ENCODE data around the gene POLG. TPM values are rescaled to one million over a fixed set of nuclear protein-coding genes. Genes with fewer than 3 reads are reported as not detected.

POLG gene
- polyA plus RNA-seq, 1 experiment, result 13.7 TPM

DNA sequence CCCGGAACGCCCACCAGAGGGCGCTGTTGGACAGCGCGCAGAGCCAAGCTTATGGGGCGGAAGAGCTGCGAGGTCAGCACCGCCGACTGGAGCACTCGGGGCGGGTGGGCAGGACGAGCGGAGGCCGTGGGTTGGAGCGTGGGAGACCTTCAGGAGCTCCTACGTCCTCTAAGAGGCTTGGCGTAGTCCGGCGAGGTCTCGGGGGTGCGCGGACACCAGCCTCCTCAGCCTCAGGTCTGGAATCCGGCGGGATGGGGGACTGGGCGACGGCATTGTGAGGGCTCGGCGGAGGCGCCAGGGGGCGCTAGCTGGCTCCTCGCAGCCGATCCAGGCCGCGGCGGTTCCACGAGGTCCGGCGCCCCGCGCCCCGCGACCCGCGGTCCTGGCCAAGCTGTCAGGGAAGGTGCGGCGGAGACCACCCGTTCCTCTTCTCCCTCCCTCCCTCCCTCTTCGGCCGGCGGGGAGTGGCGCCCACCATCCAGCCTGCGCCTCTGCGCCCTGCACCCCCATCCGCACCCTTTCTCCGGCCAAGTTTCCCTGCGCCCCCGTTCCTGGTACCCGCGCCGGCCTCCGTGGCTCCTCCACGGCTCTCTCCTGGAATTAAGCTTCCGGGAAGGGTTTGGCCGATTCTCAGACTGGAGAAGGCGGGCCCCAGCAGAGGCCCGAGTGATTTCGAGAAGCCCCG is 24.3 kb upstream of the POLG start:
- H3K4me3 ChIP-seq (ENCODE audit: low read depth, low read length), result peak overlapping the region; percentile 64
- ChIA-PET CTCF (interaction anchor here (0.5 to 8.0 kb wide), 77 partner anchors 8 to 1396 kb away, joined by 3 to 263 read pairs (median 6); partner anchors contain the start of genes POLG and TICRR), POLR2A (interaction anchor here (1.4 kb wide), 1 partner anchor 72 kb away, joined by 4 read pairs; no protein-coding TSS in a partner anchor)
- H3K27ac ChIP-seq (ENCODE audit: low read depth, low read length), result no peak overlapping the region
- H3K9me3 ChIP-seq (ENCODE audit: control insufficient read depth, insufficient read depth, low read length), result peaks cover 3% of the 10 kb centered on the region; the same call in 1 of the 2 replicates
- peak; percentile 34 for DNase-seq (ENCODE audit: low read depth, low spot score)
- H3K27me3 ChIP-seq (ENCODE audit: control insufficient read depth, insufficient read depth, low read length), result peaks cover 73% of the 10 kb centered on the region
- TF ChIP-seq CTCF (IDR thresholded peaks at IDR 0.05; ENCODE audit: low read depth, low read length), result peak; percentile 80

- POLR2A ChIA-PET, result interaction anchor here (0.6 to 1.4 kb wide), 2 partner anchors 72 to 75 kb away, joined by 4 to 6 read pairs; no protein-coding TSS in a partner anchor
- Histone ChIP-seq H3K27me3 (ENCODE audit: control insufficient read depth, insufficient read depth, low read length) (peaks cover 68% of the 10 kb centered on the region), H3K27ac (ENCODE audit: low read depth, low read length) (no peak overlapping the region), H3K9me3 (ENCODE audit: control insufficient read depth, insufficient read depth, low read length) (peaks cover 3% of the 10 kb centered on the region; the same call in 1 of the 2 replicates), H3K4me3 (ENCODE audit: low read depth, low read length) (no peak overlapping the region)
- DNase-seq (ENCODE audit: low read depth, low spot score), result no peak
- TF ChIP-seq CTCF (IDR thresholded peaks at IDR 0.05; ENCODE audit: low read depth, low read length), result no peak
- CTCF ChIA-PET, result interaction anchor here (0.7 to 8.0 kb wide), 66 partner anchors 8 to 300 kb away, joined by 3 to 263 read pairs (median 6); partner anchors contain the start of genes POLG and TICRR
These were observed 23.8 kb upstream of the POLG start for GRCh38 chr15:89358435-89358754.

- peaks cover 59% of the 10 kb centered on the region for H3K27me3 ChIP-seq (ENCODE audit: control insufficient read depth, insufficient read depth, low read length)
- ChIA-PET CTCF (interaction anchor here (0.7 to 8.0 kb wide), 12 partner anchors 12 to 149 kb away, joined by 3 to 263 read pairs (median 32); partner anchors contain the start of gene POLG), POLR2A (no interaction called here)
These were observed 22.1 kb upstream of the POLG start for GRCh38 chr15:89356634-89357298.

GRCh38 chr15:89353991-89354390 is 19.4 kb upstream of the POLG start:
- no peak for TF ChIP-seq CTCF (IDR thresholded peaks at IDR 0.05; ENCODE audit: low read depth, low read length)
- peaks cover 41% of the 10 kb centered on the region for H3K27me3 ChIP-seq (ENCODE audit: control insufficient read depth, insufficient read depth, low read length)
- DNase-seq (ENCODE audit: low read depth, low spot score), result no peak
- no peak overlapping the region for H3K4me3 ChIP-seq (ENCODE audit: low read depth, low read length)
- POLR2A ChIA-PET, result no interaction called here
- no peaks in the 10 kb centered on the region for H3K9me3 ChIP-seq (ENCODE audit: control insufficient read depth, insufficient read depth, low read length)
- no peak overlapping the region for H3K27ac ChIP-seq (ENCODE audit: low read depth, low read length)
- CTCF ChIA-PET, result interaction anchor here (0.9 to 2.0 kb wide), 2 partner anchors 76 to 84 kb away, joined by 3 to 7 read pairs; no protein-coding TSS in a partner anchor

More at GRCh38 chr15:89356634-89357298, 22.1 kb upstream of the POLG start:
- no peak overlapping the region for H3K27ac ChIP-seq (ENCODE audit: low read depth, low read length)
- no peak for DNase-seq (ENCODE audit: low read depth, low spot score)
- no peak overlapping the region for H3K4me3 ChIP-seq (ENCODE audit: low read depth, low read length)
- TF ChIP-seq CTCF (IDR thresholded peaks at IDR 0.05; ENCODE audit: low read depth, low read length), result peak; percentile 39
- peaks cover 3% of the 10 kb centered on the region; the same call in 1 of the 2 replicates for H3K9me3 ChIP-seq (ENCODE audit: control insufficient read depth, insufficient read depth, low read length)
